Endothelial cell of umbilical vein (primary cell): Measurements from ENCODE around the gene WTAP. TPM values are rescaled to one million over a fixed set of nuclear protein-coding genes. Genes with fewer than 3 reads are reported as not detected.
"Not testable (repeated sequence)": the region's sequence is repeated elsewhere in the genome, so short reads cannot be mapped to it uniquely, and the experiment has no call there.

Experiments used
- BruUV-seq: library from RNA; stranded (reverse); fragments of 400-500 nt; replicated peaks from 2 replicates; lab custom pipeline; 2021; lab: Mats Ljungman, UMichigan
- CTCF ChIA-PET: fragments of 300-600, 350-600 bp; sonication (Branson Sonifier 250); formaldehyde crosslinking; loops from one replicate; lab custom pipeline; 2021; ENCODE audit warnings: antibody characterized with exemption, inconsistent platforms; lab: Charles Lee
- POLR2A ChIA-PET: fragments of 300-600, 350-600 bp; sonication (Branson Sonifier 250); formaldehyde crosslinking; loops from one replicate; lab custom pipeline; 2021; ENCODE audit warnings: antibody characterized with exemption, inconsistent platforms; lab: Charles Lee
- DNase-seq: peaks from one replicate; pipeline ENCODE4 v3.0.0-alpha.2; 2011; ENCODE audit warnings: low read depth, low spot score
- FAIRE-seq: peaks from 2 replicates; lab custom pipeline; 2011; peaks lifted over from hg19 to GRCh38; lab: Jason Lieb, UNC
- H2AFZ ChIP-seq: 2 replicates; pipeline ENCODE4 v1.6.0; 2012; ENCODE audit warnings: low read depth, low read length, control low read depth, inconsistent platforms
- H3K27ac ChIP-seq: 2 replicates; pipeline ENCODE4 v1.5.1; 2011; ENCODE audit warnings: low read depth, mild to moderate bottlenecking, control low read depth, low read length, moderate library complexity; ENCODE audit not compliant: insufficient read depth
- H3K27me3 ChIP-seq, 2 experiments: 2 replicates each; pipeline versions ENCODE4 v1.6.0 to v1.6.1; 2011; ENCODE audit warnings: low read length in 2 of 2, mixed read lengths in 1 of 2; ENCODE audit not compliant: control insufficient read depth in 2 of 2, insufficient read depth in 2 of 2
- H3K36me3 ChIP-seq, 2 experiments: 2 replicates in 1 of 2; 3 replicates in 1 of 2; pipeline ENCODE4 v1.5.1; 2011; ENCODE audit warnings: low read length in 2 of 2, mild to moderate bottlenecking in 1 of 2, moderate library complexity in 1 of 2; ENCODE audit not compliant: control insufficient read depth in 2 of 2, insufficient read depth in 2 of 2; ENCODE audit errors: extremely low read depth in 1 of 2
- H3K4me1 ChIP-seq: 3 replicates; pipeline ENCODE4 v1.5.1; 2011; ENCODE audit warnings: mild to moderate bottlenecking, low read length; ENCODE audit not compliant: control insufficient read depth, insufficient read depth; ENCODE audit errors: extremely low read depth
- H3K4me2 ChIP-seq: 2 replicates; pipeline ENCODE4 v1.6.1; 2011; ENCODE audit warnings: low read length, control low read depth, mixed read lengths; ENCODE audit not compliant: insufficient read depth
- H3K4me3 ChIP-seq, 3 experiments: fragments of 200-600 bp in 1 of 3; sonication (generic), shearing (Covaris generic) in 1 of 3; replicated peaks in 1 of 3; 2 replicates each; pipeline ENCODE4 v1.5.1; 2011 to 2016; ENCODE audit warnings: control low read depth in 3 of 3, low read length in 3 of 3, mild to moderate bottlenecking in 2 of 3, inconsistent platforms in 1 of 3, low read depth in 1 of 3, moderate library complexity in 1 of 3; ENCODE audit not compliant: insufficient read depth in 1 of 3
- H3K79me2 ChIP-seq: 2 replicates; pipeline ENCODE4 v1.6.0; 2012; ENCODE audit warnings: low read length, inconsistent platforms; ENCODE audit not compliant: control insufficient read depth, insufficient read depth
- H3K9ac ChIP-seq: replicated peaks from 2 replicates; pipeline ENCODE3; 2011; ENCODE audit warnings: low read length, control low read depth; ENCODE audit not compliant: insufficient read depth; ENCODE audit errors: extremely low read depth
- H3K9me1 ChIP-seq: replicated peaks from 3 replicates; pipeline ENCODE4 v1.6.0; 2011; ENCODE audit warnings: mild to moderate bottlenecking, low read length; ENCODE audit not compliant: control insufficient read depth, insufficient read depth; ENCODE audit errors: extremely low read depth
- H3K9me3 ChIP-seq: replicated peaks from 2 replicates; pipeline ENCODE4 v1.5.1; 2012; ENCODE audit warnings: low read length, inconsistent platforms; ENCODE audit not compliant: control insufficient read depth, insufficient read depth
- H4K20me1 ChIP-seq: replicated peaks from 2 replicates; pipeline ENCODE3; 2011; ENCODE audit warnings: mild to moderate bottlenecking, low read length; ENCODE audit not compliant: control insufficient read depth, insufficient read depth; ENCODE audit errors: extremely low read depth
- EZH2 ChIP-seq: IDR thresholded peaks from 2 replicates; pipeline ENCODE4 v1.6.1; 2012; ENCODE audit warnings: borderline replicate concordance, low read depth, mild to moderate bottlenecking, moderate library complexity, low read length, inconsistent platforms; ENCODE audit not compliant: severe bottlenecking
- FOS ChIP-seq: IDR thresholded peaks from 2 replicates; pipeline ENCODE4 v1.6.1; 2011; ENCODE audit warnings: mild to moderate bottlenecking, low read length, moderate library complexity, borderline replicate concordance; ENCODE audit not compliant: insufficient read depth
- POLR2AphosphoS5 ChIP-seq: IDR thresholded peaks from 2 replicates; pipeline ENCODE4 v1.6.1; 2012; ENCODE audit warnings: low read depth, mild to moderate bottlenecking, control low read depth, low read length, moderate library complexity; ENCODE audit not compliant: insufficient read depth
- dilution Hi-C: fragments of 300-500 bp; cut with MboI; formaldehyde crosslinking; loops from one replicate; pipeline ENCODE4 v1.15.0; 2019; ENCODE audit warnings: low sequenced_read_pairs; ENCODE audit not compliant: extremely low pct_ligation_motif_present
- intact Hi-C: fragments of 100-400 bp; cut with micrococcal nuclease; formaldehyde crosslinking; loops from one replicate; pipeline ENCODE4 v1.10.0; 2022
- polyA plus RNA-seq, 4 experiments: library from polyadenylated mRNA; depleted of rRNA in 3 of 4; stranded (reverse) in 3 of 4; unstranded in 1 of 4; fragments of >200 nt; gene quantifications; 2 replicates each; pipeline versions ENCODE4 v1.2.1 to v1.2.3, GENCODE V29; 2011 to 2012; ENCODE audit warnings: missing spikeins in 1 of 4
- total RNA-seq: library from RNA; stranded (reverse); gene quantifications from 2 replicates; pipeline ENCODE4 v1.2.3, GENCODE V29; 2021

The WTAP gene
- total and polyA plus RNA-seq, 2 donors (not counting 3 experiments of a cell fraction or from before 2014, with no cell fraction given) = 21.7 to 81.6 TPM

DNA sequence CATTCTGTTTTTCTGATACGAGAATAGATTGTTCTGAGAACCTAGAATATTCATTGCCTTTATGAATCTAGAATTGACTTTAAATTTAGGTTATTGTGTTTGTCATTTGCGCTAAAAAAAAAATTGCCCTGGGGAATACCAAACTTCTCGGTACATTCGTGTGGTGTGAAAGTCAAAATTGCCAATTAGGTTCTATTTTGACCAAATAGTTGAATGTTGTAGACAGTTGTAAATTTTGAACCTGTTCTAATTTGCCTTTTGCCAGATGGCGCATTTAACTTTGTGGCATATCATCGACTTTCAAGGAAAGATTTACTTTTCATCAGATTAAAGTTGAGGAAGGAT lies 3.0 kb downstream of the WTAP start:
- no TSS peak for BruUV-seq

DNA sequence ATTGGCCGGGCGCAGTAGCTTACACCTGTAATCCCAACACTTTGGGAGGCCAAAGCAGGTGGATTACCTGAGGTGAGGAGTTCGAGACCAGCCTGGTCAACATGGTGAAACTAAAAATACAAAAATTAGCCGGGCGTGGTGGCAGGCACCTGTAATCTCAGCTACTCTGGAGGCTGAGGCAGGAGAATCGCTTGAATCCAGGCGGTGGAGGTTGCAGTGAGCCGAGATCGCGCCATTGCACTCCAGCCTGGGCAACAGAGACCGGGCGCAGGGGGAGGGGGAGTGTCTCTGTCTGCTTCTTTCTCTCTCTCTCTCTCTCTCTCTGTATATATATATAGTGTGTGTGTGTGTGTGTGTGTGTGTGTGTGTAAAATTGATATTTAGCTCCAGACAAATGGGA lies 5.2 kb downstream of the WTAP start:
- H3K9me1 ChIP-seq, H3K9me3 ChIP-seq, H3K27me3 ChIP-seq, intact Hi-C loops, FAIRE-seq, H2AFZ ChIP-seq, H3K27ac ChIP-seq, H3K4me3 ChIP-seq, dilution Hi-C loops, H3K4me2 ChIP-seq, POLR2A ChIA-PET, DNase-seq, H3K9ac ChIP-seq, H3K36me3 ChIP-seq, BruUV-seq: not testable (repeated sequence)
- Histone ChIP-seq H3K79me2 (peaks cover 100% of the 10 kb centered on the region), H3K4me1 (peaks cover 16% of the 10 kb centered on the region), H4K20me1 (peaks cover 27% of the 10 kb centered on the region)
- CTCF ChIA-PET = interaction anchor here (0.9 to 1.1 kb wide), 2 partner anchors 26 to 41 kb away, joined by 3 read pairs; no protein-coding TSS in a partner anchor

More for the DNA sequence above, 3.0 kb downstream of the WTAP start:
- Histone ChIP-seq H3K4me3 (no peak overlapping the region), H2AFZ (no peak overlapping the region), H3K4me1 (peaks cover 21% of the 10 kb centered on the region), H3K9me1 (no peaks in the 10 kb centered on the region), H3K27ac (no peak overlapping the region), H3K36me3 (peaks cover 0 to 2% of the 10 kb centered on the region in 2 experiments), H3K4me2 (peak overlapping the region; percentile 99), H3K9me3 (no peaks in the 10 kb centered on the region), H3K27me3 (no peaks in the 10 kb centered on the region), H4K20me1 (peaks cover 24% of the 10 kb centered on the region), H3K79me2 (peaks cover 90% of the 10 kb centered on the region), H3K9ac (no peak overlapping the region)
- intact Hi-C loops = no loop called here
- ChIA-PET CTCF (interaction anchor here (0.8 kb wide), 1 partner anchor 38 kb away, joined by 3 read pairs; no protein-coding TSS in a partner anchor), POLR2A (no interaction called here)
- dilution Hi-C loops = no loop called here
- TF ChIP-seq EZH2 = no peak
- no peak for TF ChIP-seq FOS
- TF ChIP-seq POLR2AphosphoS5 = no peak
- no peak for FAIRE-seq
- DNase-seq = no peak

DNA sequence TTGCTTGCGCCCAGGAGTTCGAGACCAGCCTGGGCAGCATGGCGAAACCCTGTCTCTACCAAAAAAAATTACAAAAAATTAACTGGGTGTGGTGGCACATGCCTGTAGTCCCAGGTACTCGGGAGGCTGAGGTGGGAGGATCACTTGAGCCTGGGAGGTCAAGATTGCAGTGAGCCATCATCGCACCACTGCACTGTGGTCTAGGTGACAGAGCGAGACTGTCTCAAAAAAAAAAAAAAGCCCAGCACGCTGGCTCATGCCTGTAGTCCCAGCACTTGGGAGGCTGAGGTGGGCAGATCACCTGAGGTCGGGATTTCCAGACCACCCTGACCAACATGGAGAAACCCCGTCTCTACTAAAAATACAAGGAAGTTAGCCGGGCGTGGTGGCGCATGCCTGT lies 6.1 kb downstream of the WTAP start:
- H3K9me1 ChIP-seq, POLR2A ChIA-PET, H3K4me3 ChIP-seq, H2AFZ ChIP-seq, H3K27me3 ChIP-seq, H3K9ac ChIP-seq, H3K4me2 ChIP-seq, DNase-seq, H3K9me3 ChIP-seq, dilution Hi-C loops, CTCF ChIA-PET, intact Hi-C loops, FAIRE-seq, H3K27ac ChIP-seq, BruUV-seq, H3K36me3 ChIP-seq: not testable (repeated sequence)
- Histone ChIP-seq H3K4me1 (peaks cover 16% of the 10 kb centered on the region), H3K79me2 (peaks cover 100% of the 10 kb centered on the region), H4K20me1 (peaks cover 25% of the 10 kb centered on the region)
